Thoracic aorta (tissue), 2 donors: ENCODE data around the gene ERBB4. TPM values are rescaled to one million over a fixed set of nuclear protein-coding genes. Genes with fewer than 3 reads are reported as not detected.

Experiments
- ATAC-seq: fragments of 150-250 bp; one replicate; pipeline ENCODE4 v1.8.0; 2017; ENCODE audit warnings: low read depth; ENCODE audit not compliant: insufficient number of reproducible peaks, low FRiP score
- DNase-seq: peaks from one replicate; pipeline ENCODE4 v3.0.0-alpha.2; 2020; ENCODE audit warnings: low spot score
- H3K27ac ChIP-seq, 2 donors: fragments of 200-600 bp; sonication (generic); 1 replicate in 1 of 2; 2 replicates in 1 of 2; pipeline ENCODE4 v1.5.1; 2016; ENCODE audit warnings: mild to moderate bottlenecking in 2 of 2, moderate library complexity in 2 of 2
- H3K27me3 ChIP-seq: fragments of 200-600 bp; sonication (generic); replicated peaks from 2 replicates; pipeline ENCODE4 v1.6.0; 2016; ENCODE audit warnings: mild to moderate bottlenecking; ENCODE audit not compliant: insufficient read depth
- H3K36me3 ChIP-seq: fragments of 200-600 bp; sonication (generic); one replicate; pipeline ENCODE4 v1.5.1; 2016
- H3K4me1 ChIP-seq, 2 donors: fragments of 200-600 bp; sonication (generic); 1 replicate in 1 of 2; 2 replicates in 1 of 2; pipeline versions ENCODE4 v1.5.1 to v1.6.0; 2016; ENCODE audit warnings: low read depth in 2 of 2, mild to moderate bottlenecking in 1 of 2; ENCODE audit not compliant: control insufficient read depth in 1 of 2
- H3K4me3 ChIP-seq: fragments of 200-600 bp; sonication (generic); 2 replicates; pipeline ENCODE4 v1.5.1; 2016; ENCODE audit warnings: mild to moderate bottlenecking
- H3K9me3 ChIP-seq: fragments of 200-600 bp; sonication (generic); 2 replicates; pipeline ENCODE4 v1.5.1; 2016
- CTCF ChIP-seq: fragments of 200-600 bp; sonication (generic); IDR thresholded peaks from one replicate; pipeline ENCODE4 v1.5.1; 2019; ENCODE audit warnings: antibody characterized with exemption
- total RNA-seq, 2 donors: library from RNA; depleted of rRNA; stranded (reverse); fragments of >200 nt; gene quantifications; one replicate each; pipeline versions ENCODE4 v1.1.0 to v1.2.3, GENCODE V29; 2016

The ERBB4 gene
- total RNA-seq, 2 donors from 2014 or later: 15.7 to 29.3 TPM

- no peak for TF ChIP-seq CTCF
- no peak overlapping the region for H3K4me3 ChIP-seq
- H3K27me3 ChIP-seq: no peaks in the 10 kb centered on the region
- ATAC-seq (no peak), DNase-seq (no peak)
- no peaks in the 10 kb centered on the region for H3K9me3 ChIP-seq
- H3K27ac ChIP-seq: no peak overlapping the region
- no peaks in the 10 kb centered on the region for H3K36me3 ChIP-seq
- peaks cover 4 to 12% of the 10 kb centered on the region in 2 donors for H3K4me1 ChIP-seq
These were observed 1101.2 kb downstream of the ERBB4 start for GRCh38 chr2:211437396-211437795.

- TF ChIP-seq CTCF: no peak
- Histone ChIP-seq H3K4me1 (peaks cover 4 to 12% of the 10 kb centered on the region in 2 donors), H3K36me3 (no peaks in the 10 kb centered on the region), H3K4me3 (no peak overlapping the region), H3K27me3 (no peaks in the 10 kb centered on the region), H3K9me3 (no peaks in the 10 kb centered on the region), H3K27ac (no peak overlapping the region)
- DNase-seq: no peak
- ATAC-seq: no peak
These were observed 1102.4 kb downstream of the ERBB4 start for GRCh38 chr2:211436182-211436581.

- Histone ChIP-seq H3K27ac (no peak overlapping the region), H3K36me3 (no peaks in the 10 kb centered on the region), H3K4me3 (no peak overlapping the region), H3K4me1 (peaks cover 4 to 12% of the 10 kb centered on the region in 2 donors), H3K27me3 (no peaks in the 10 kb centered on the region), H3K9me3 (no peaks in the 10 kb centered on the region)
- ATAC-seq (no peak), DNase-seq (no peak)
- no peak for TF ChIP-seq CTCF
These were observed 1103.3 kb downstream of the ERBB4 start for GRCh38 chr2:211435331-211435730.

GRCh38 chr2:211434773-211435172 is 1103.8 kb downstream of the ERBB4 start:
- ATAC-seq: no peak
- H3K4me1 ChIP-seq: peaks cover 4 to 12% of the 10 kb centered on the region in 2 donors
- H3K36me3 ChIP-seq: no peaks in the 10 kb centered on the region
- TF ChIP-seq CTCF: no peak
- DNase-seq: no peak
- H3K27me3 ChIP-seq: no peaks in the 10 kb centered on the region
- H3K27ac ChIP-seq: no peak overlapping the region
- H3K9me3 ChIP-seq: no peaks in the 10 kb centered on the region
- no peak overlapping the region for H3K4me3 ChIP-seq

GRCh38 chr2:211429256-211429920 is 1109.2 kb downstream of the ERBB4 start:
- no peaks in the 10 kb centered on the region for H3K9me3 ChIP-seq
- H3K4me1 ChIP-seq: no peaks in the 10 kb centered on the region
- ATAC-seq (no peak), DNase-seq (no peak)
- no peak for TF ChIP-seq CTCF
- no peaks in the 10 kb centered on the region for H3K36me3 ChIP-seq
- H3K27me3 ChIP-seq: no peaks in the 10 kb centered on the region
- no peak overlapping the region for H3K4me3 ChIP-seq
- H3K27ac ChIP-seq: no peak overlapping the region
